ENCODE results near the gene LETMD1. TPM values are rescaled to one million over a fixed set of nuclear protein-coding genes. Genes with fewer than 3 reads are reported as not detected.

LETMD1 gene
- total and polyA plus RNA-seq, 9 of the 15 experiments (the other 6 are each of a cell fraction or from before 2014, with no cell fraction given) = 58.7 to 163 (median 75.4) TPM

- TF ChIP-seq FUS (optimal IDR thresholded peaks at IDR 0.05; ENCODE audit: low read depth, low read length) (no peak), ZNF41 (CRISPR knock-in tag; conservative IDR thresholded peaks at IDR 0.05) (no peak), RCOR1 (IDR thresholded peaks at IDR 0.05; ENCODE audit: borderline replicate concordance in 1 of 2, low read depth in 2 of 2, low read length in 2 of 2) (no peak), DMBX1 (CRISPR knock-in tag; IDR thresholded peaks at IDR 0.05; ENCODE audit: borderline replicate concordance) (no peak), MITF (IDR thresholded peaks at IDR 0.05) (no peak), NFIX (CRISPR knock-in tag; IDR thresholded peaks at IDR 0.05; ENCODE audit: low read depth) (no peak), NFXL1 (CRISPR knock-in tag; IDR thresholded peaks at IDR 0.05) (no peak)
Observed at GRCh38 chr12:51005030-51005429, 43.1 kb upstream of the LETMD1 start (continued).

GRCh38 chr12:51005671-51006070 is 42.5 kb upstream of the LETMD1 start:
- Histone ChIP-seq H3K36me3 (ENCODE audit: control insufficient read depth, insufficient read depth, low read length) (peaks cover 56% of the 10 kb centered on the region), H4K20me1 (replicated peaks; ENCODE audit: control insufficient read depth, insufficient read depth, low read length) (no peaks in the 10 kb centered on the region), H3K9ac (ENCODE audit: insufficient read depth in 1 of 2, low read depth in 2 of 2, low read length in 2 of 2) (no peak overlapping the region), H3K27ac (ENCODE audit: extremely low read depth, low read depth, low read length) (no peak overlapping the region), H3K27me3 (ENCODE audit: control insufficient read depth in 2 of 2, insufficient read depth in 2 of 2, low read length in 2 of 2) (no peaks in the 10 kb centered on the region), H3K4me1 (replicated peaks in 1 of 2; ENCODE audit: control insufficient read depth in 2 of 2, insufficient read depth in 2 of 2, low read length in 2 of 2) (peaks cover 5 to 6% of the 10 kb centered on the region in 2 experiments; a peak in 3 of 5 replicates), H3K9me3 (replicated peaks; ENCODE audit: control insufficient read depth, insufficient read depth, low read depth, low read length) (no peaks in the 10 kb centered on the region), H3K79me2 (ENCODE audit: control insufficient read depth, insufficient read depth, low read length) (peaks cover 15% of the 10 kb centered on the region), H2AFZ (ENCODE audit: low read depth, low read length) (no peak overlapping the region), H3K4me3 (no peak overlapping the region), H3K9me1 (ENCODE audit: control insufficient read depth, insufficient read depth, low read length) (no peaks in the 10 kb centered on the region), H3K4me2 (ENCODE audit: insufficient read depth, low read length) (no peak overlapping the region)
- BruUV-seq (replicated peaks) = no TSS peak
- POLR2A ChIA-PET = interaction anchor here (1.0 to 1.5 kb wide), 3 partner anchors 9 to 20 kb away, joined by 3 to 4 read pairs (median 3); partner anchors contain the start of gene SLC11A2
- intact Hi-C loops (cut with micrococcal nuclease) (no loop called here), in situ Hi-C loops (cut with MboI) (no loop called here)
- no peak for DNase-seq (ENCODE audit: extremely low read depth in 1 of 4, low spot score in 3 of 4)
- CTCF ChIA-PET (ENCODE audit: low intra/inter-chr PET ratio) = no interaction called here
- no peak for FAIRE-seq
- no peak for ATAC-seq
- 94% methylated on average over 3 of the region's 3 CpGs for WGBS (ENCODE audit: insufficient coverage, low coverage, missing lambda C conversion rate)
- TF ChIP-seq EZH2 (IDR thresholded peaks at IDR 0.05; ENCODE audit: borderline replicate concordance, low read depth, low read length) (no peak), ZSCAN32 (CRISPR knock-in tag; IDR thresholded peaks at IDR 0.05) (no peak), AFF4 (CRISPR knock-in tag; IDR thresholded peaks at IDR 0.05) (no peak), AFF1 (IDR thresholded peaks at IDR 0.05; ENCODE audit: low read depth in 1 of 2, partially characterized antibody in 2 of 2) (no peak), GABPA (tag; conservative IDR thresholded peaks at IDR 0.05; ENCODE audit: low read depth) (no peak)

Data from K562 (cell line).